Stimulated activated memory B cell treated with anti-CD40 and anti-IgM and Interleukin-4, amounts not matched to agents 10 μg/mL and 1 μg/mL and 100 μg/mL, for 72 hours (primary cell): ENCODE data around the gene KLB.
A peak's percentile ranks its signal among the peaks of the same experiment; 100 is the strongest.
"Not testable (repeated sequence)": the region's sequence is repeated elsewhere in the genome, so short reads cannot be mapped to it uniquely, and the experiment has no call there.

Experiments used
- ATAC-seq: fragments of 150-1000 bp; cut with Tn5 transposase; 2 replicates; pipeline ENCODE4 v1.10.0; 2021
- H3K27ac Mint-ChIP-seq: one replicate; pipeline ENCODE4 v1.8.0; 2022; ENCODE audit warnings: mild to moderate bottlenecking, mixed read lengths
- H3K27me3 Mint-ChIP-seq: one replicate; pipeline ENCODE4 v1.8.0; 2022; ENCODE audit warnings: mixed read lengths
- H3K36me3 Mint-ChIP-seq: one replicate; pipeline ENCODE4 v1.8.0; 2022; ENCODE audit warnings: mixed read lengths
- H3K4me1 Mint-ChIP-seq: one replicate; pipeline ENCODE4 v1.8.0; 2022; ENCODE audit warnings: mixed read lengths
- H3K4me3 Mint-ChIP-seq: one replicate; pipeline ENCODE4 v1.8.0; 2022; ENCODE audit warnings: mild to moderate bottlenecking, moderate library complexity, mixed read lengths
- H3K9me3 Mint-ChIP-seq: one replicate; pipeline ENCODE4 v1.8.0; 2022; ENCODE audit warnings: mixed read lengths

KLB gene

DNA sequence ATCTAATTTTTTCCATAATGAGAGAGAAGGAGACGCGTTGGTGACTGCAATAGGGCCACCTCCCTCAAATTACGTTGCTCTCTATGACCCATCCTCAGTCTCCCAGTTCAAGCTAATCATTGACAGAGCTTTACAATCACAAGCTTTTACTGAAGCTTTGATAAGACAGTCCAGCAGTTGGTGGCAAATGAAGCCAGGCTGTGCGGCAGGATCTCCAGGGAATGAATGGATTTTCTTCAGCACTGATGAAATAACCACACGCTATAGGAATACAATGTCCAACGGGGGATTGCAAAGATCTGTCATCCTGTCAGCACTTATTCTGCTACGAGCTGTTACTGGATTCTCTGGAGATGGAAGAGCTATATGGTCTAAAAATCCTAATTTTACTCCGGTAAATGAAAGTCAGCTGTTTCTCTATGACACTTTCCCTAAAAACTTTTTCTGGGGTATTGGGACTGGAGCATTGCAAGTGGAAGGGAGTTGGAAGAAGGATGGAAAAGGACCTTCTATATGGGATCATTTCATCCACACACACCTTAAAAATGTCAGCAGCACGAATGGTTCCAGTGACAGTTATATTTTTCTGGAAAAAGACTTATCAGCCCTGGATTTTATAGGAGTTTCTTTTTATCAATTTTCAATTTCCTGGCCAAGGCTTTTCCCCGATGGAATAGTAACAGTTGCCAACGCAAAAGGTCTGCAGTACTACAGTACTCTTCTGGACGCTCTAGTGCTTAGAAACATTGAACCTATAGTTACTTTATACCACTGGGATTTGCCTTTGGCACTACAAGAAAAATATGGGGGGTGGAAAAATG, at the start of gene KLB:
Gene KLB, plus strand, starts transcription at position 168 of the 821 bp plus-strand sequence. Its CDS starts 20 bp downstream, at position 188.
- Mint-ChIP-seq H3K4me1 (no peaks in the 10 kb centered on the region), H3K9me3 (no peaks in the 10 kb centered on the region), H3K27me3 (no peaks in the 10 kb centered on the region), H3K36me3 (no peaks in the 10 kb centered on the region), H3K27ac (no peak within 1 kb of the TSS), H3K4me3 (no peak within 1 kb of the TSS)
- no peak for ATAC-seq

DNA sequence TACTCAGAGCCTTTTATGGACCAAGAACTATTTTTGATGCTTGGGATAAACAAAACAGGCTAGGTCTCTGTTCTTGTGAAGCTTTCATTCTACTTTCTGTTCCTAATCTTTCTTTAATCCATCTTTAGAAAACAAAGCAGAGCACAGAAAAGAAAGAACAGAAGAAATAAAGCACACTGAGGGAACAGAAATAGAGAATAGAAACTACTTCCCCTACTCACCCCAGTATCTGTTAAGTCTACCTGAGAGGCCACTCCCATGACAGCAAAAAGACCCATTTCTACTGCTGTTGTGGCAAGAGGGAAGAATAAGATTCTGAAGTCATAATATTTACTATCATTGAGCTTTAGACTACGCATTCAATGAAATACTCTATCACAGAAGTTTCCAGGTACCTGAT, 49.7 kb upstream of the KLB start:
- peak overlapping the region; percentile 21 for H3K4me3 Mint-ChIP-seq
- peak; percentile 69 for ATAC-seq
- peaks cover 62% of the 10 kb centered on the region for H3K4me1 Mint-ChIP-seq
- no peaks in the 10 kb centered on the region for H3K9me3 Mint-ChIP-seq
- H3K27ac Mint-ChIP-seq = peak overlapping the region; percentile 30
- H3K27me3 Mint-ChIP-seq = no peaks in the 10 kb centered on the region
- H3K36me3 Mint-ChIP-seq = peaks cover 13% of the 10 kb centered on the region

DNA sequence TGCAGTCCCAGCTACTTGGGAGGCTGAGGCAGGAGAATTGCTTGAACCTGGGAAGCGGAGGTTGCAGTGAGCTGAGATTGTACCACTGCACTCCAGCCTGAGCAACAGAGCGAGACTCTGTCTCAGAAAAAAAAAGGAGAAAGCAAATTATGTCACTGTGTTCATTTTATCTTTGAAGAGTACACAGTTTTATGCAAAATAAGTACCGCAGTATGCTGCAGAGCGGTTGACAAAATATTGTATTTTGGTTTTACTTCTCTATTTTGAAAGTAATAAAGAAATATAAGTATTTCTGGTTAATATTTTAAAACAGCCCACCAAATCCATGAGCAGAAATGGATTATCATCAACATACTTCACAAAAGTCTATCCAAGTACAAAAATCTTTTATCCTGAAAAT, 46.1 kb upstream of the KLB start:
- not testable (repeated sequence) for H3K4me3 Mint-ChIP-seq, H3K9me3 Mint-ChIP-seq, H3K36me3 Mint-ChIP-seq, H3K27ac Mint-ChIP-seq, H3K27me3 Mint-ChIP-seq
- ATAC-seq = peak; percentile 86
- H3K4me1 Mint-ChIP-seq = peaks cover 58% of the 10 kb centered on the region

DNA sequence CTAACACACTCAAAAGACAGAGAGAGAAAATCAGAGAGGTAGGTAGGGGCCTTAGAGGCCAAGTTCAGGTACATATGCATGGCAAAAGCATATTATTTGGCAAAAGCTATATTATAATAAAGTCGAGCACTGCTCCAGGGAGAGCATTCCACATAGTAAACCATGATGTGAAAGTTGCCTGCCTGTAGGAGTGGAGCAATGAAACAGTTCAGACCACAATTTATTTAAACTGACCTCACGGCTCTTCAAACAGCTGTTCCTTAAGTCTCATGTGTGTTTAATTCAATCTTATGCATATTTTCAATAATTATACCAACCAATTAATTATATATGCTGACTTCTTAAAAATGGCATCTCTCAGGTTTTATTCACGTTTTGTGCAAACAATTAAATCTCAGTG, 43.9 kb upstream of the KLB start:
- H3K36me3 Mint-ChIP-seq = peaks cover 7% of the 10 kb centered on the region
- no peaks in the 10 kb centered on the region for H3K27me3 Mint-ChIP-seq
- no peaks in the 10 kb centered on the region for H3K9me3 Mint-ChIP-seq
- H3K4me1 Mint-ChIP-seq = peaks cover 62% of the 10 kb centered on the region
- H3K4me3 Mint-ChIP-seq = no peak overlapping the region
- no peak overlapping the region for H3K27ac Mint-ChIP-seq
- no peak for ATAC-seq

DNA sequence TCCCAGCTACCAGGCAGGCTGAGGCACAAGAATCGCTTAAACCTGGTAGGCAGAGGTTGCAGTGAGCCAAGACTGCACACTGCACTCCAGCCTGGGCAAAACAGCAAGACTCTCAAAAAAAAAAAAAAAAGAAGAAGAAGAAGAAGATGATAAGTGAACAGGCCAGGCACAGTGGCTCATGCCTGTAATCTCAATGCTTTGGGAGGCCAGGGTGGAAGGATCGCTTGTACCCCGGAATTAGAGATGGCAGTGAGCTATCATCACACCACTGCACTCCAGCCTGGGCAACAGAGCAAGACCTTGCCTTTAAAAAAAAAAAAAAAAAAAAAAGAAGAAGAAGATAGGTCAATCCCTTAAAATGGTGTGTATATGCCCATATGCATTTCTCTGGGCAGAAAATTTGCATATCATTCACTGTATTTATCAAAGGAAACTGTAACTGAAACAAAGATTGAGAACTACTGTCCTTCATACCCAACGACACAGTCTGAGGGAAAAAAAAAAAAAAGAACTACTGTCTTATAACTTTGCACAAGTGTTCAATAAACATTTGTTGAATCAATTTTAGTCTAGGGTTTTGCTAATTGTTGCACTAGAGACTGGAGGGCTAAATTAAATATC, 42.8 kb upstream of the KLB start:
- peaks cover 3% of the 10 kb centered on the region for H3K36me3 Mint-ChIP-seq
- ATAC-seq = no peak
- H3K27ac Mint-ChIP-seq = peak overlapping the region; percentile 57
- H3K9me3 Mint-ChIP-seq = no peaks in the 10 kb centered on the region
- peaks cover 56% of the 10 kb centered on the region for H3K4me1 Mint-ChIP-seq
- no peaks in the 10 kb centered on the region for H3K27me3 Mint-ChIP-seq
- H3K4me3 Mint-ChIP-seq = no peak overlapping the region

DNA sequence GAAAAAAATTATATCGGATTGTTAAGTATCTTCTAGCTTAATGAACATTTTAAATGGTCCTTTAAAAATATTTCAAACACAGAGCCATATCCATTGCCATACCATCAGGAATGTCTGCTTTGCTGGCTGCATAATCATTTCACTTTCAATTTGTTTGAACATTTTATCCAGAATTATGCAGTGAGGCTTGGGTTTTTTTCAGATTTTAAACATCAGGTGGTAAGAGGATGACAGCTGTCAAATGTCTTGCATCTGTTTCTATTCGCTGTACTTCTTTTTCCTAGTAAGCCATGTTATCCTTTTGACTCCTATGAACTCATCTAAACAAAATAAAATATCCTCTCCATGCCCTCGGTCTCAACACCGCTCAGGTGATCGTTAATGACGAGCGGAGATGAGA, 41.4 kb upstream of the KLB start:
- H3K27me3 Mint-ChIP-seq = no peaks in the 10 kb centered on the region
- peak overlapping the region; percentile 94 for H3K4me3 Mint-ChIP-seq
- peaks cover 4% of the 10 kb centered on the region for H3K9me3 Mint-ChIP-seq
- no peak for ATAC-seq
- H3K4me1 Mint-ChIP-seq = peaks cover 51% of the 10 kb centered on the region
- H3K27ac Mint-ChIP-seq = peak overlapping the region; percentile 90
- peaks cover 3% of the 10 kb centered on the region for H3K36me3 Mint-ChIP-seq

DNA sequence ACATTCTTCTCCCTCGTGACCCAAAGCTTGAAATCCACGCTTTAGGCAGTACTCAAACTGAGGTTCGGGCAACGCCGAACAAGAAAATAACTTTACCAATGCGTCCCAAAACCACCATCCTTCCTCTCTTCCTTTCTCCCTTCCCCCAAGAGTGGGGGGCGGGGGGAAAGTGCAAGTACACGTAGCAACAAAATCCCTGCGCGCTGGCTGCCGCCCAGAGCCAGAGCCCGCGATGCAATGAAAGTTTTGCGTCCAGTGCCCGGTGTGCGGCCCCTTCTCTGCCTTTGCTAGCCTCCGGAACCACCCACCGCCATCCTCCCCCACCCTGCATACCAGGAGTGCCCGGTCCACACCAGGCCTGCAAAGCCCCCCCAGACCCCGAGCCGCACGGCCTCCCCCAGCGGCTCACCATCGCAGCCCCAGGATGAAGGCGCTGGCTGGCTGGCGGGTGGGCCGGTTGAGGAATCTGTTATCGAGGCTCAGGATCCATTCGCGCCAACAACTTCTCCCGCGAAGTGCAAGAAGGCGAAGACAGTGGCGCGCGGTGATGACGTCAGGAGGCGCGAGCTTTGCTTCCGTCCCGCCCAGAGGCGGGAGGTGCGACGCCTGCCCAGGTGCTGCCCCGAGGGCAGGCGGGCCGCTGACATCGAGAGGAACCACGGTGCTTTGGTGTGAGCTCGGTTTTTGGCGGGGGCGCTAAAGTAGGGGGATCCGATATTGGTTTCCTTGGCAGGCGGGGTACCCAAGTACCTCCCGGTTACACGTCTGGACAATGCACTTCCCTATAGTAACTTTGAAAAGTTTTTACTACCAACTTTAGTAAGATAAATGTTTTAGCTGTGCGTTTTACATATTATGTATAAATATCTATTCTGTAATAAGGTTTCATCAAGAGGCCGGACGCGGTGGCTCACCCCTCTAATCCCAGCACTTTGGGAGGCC, 40.6 kb upstream of the KLB start, which contains the start of gene RFC1:
Gene RFC1, minus strand, starts transcription at position 533 of the 942 bp plus-strand sequence. Its CDS starts 121 bp downstream, at position 412.
- Mint-ChIP-seq H3K4me3 (peak within 1 kb of the TSS; percentile 94), H3K9me3 (peaks cover 7% of the 10 kb centered on the region), H3K4me1 (peaks cover 51% of the 10 kb centered on the region), H3K27ac (peak within 1 kb of the TSS; percentile 90), H3K27me3 (no peaks in the 10 kb centered on the region), H3K36me3 (peaks cover 8% of the 10 kb centered on the region)
- peak; percentile 93 for ATAC-seq

DNA sequence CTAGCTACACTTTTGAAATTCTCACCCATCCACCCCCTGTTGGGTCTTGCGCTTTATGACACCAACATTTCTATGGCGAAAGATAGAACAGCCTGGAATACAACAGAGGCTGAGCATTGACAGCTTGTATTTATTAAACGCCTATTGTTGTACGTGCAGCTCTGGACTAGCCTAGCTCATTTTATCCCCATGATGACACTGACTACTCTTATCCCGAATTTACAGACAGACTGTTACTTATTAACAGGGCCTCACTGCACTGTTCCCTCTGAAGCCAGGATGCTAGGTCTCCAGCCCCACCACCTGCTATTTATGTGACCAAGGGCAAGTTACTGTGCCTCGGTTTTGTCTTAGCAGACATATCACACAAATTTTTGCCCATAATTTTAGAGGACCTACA, 39.6 kb upstream of the KLB start:
- H3K36me3 Mint-ChIP-seq = peaks cover 8% of the 10 kb centered on the region
- no peak overlapping the region for H3K4me3 Mint-ChIP-seq

DNA sequence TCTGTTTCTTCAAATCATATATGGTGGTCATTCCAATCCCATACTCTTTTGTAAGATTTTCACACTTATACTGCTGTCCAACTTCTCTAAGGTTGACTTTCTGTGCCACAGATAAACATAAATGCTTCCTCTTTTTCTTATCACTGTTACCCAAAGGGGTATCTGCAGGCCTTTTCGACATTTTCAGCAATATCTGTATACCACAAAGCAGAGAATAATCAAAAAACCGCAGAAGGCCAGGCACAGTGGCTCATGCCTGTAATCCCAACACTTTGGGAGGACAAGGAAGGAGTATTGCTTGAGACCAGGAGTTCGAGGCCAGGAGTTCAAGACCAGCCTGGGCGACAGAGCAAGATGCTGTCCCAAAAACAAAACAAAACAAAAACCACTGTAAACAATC, 37.4 kb upstream of the KLB start:
- no peaks in the 10 kb centered on the region for H3K27me3 Mint-ChIP-seq
- peaks cover 10% of the 10 kb centered on the region for H3K9me3 Mint-ChIP-seq
- peaks cover 8% of the 10 kb centered on the region for H3K36me3 Mint-ChIP-seq
- ATAC-seq = no peak
- no peak overlapping the region for H3K4me3 Mint-ChIP-seq
- no peak overlapping the region for H3K27ac Mint-ChIP-seq
- peaks cover 26% of the 10 kb centered on the region for H3K4me1 Mint-ChIP-seq

More for the DNA sequence above, 39.6 kb upstream of the KLB start:
- Mint-ChIP-seq H3K27me3 (no peaks in the 10 kb centered on the region), H3K4me1 (peaks cover 43% of the 10 kb centered on the region), H3K9me3 (peaks cover 10% of the 10 kb centered on the region), H3K27ac (no peak overlapping the region)
- ATAC-seq = no peak

DNA sequence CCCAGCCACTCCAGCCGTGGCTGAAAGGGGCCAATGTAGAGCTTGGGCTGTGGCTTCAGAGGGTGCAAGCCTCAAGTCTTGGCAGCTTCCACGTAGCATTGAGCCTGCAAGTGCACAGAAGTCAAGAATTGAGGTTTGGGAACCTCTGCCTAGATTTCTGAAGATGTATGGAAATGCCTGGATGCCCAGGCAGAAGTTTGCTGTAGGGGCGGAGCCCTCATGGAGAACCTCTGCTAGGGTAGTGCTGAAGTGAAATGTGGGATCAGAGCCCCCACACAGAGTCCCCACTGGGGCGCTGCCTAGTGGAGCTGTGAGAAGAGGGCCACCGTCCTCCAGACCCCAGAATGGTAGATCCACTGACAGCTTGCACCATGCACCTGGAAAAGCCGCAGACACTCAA, 35.5 kb upstream of the KLB start:
- not testable (repeated sequence) for H3K9me3 Mint-ChIP-seq, H3K27ac Mint-ChIP-seq, H3K36me3 Mint-ChIP-seq, ATAC-seq, H3K4me1 Mint-ChIP-seq, H3K4me3 Mint-ChIP-seq, H3K27me3 Mint-ChIP-seq

DNA sequence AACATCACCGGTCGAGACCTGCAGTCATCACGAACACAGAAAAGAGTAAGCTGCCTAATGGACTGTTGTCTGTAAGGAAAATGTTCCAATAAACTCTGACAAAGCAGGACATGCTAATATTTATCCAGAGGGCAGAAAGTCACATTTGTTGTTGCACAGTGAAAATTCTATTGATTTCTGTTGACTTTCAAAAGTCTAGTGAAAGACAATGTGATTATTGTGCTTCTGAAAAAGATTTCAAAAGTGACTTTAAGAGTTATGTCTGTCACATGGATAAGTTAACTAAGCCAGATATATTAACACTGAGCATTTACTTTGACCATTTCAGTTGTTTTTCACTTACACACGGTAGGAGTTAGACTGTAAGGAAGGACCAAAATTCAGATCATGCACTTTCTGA, 31.3 kb upstream of the KLB start:
- Mint-ChIP-seq H3K27me3 (peaks cover 23% of the 10 kb centered on the region), H3K36me3 (peaks cover 4% of the 10 kb centered on the region), H3K4me3 (no peak overlapping the region), H3K4me1 (no peaks in the 10 kb centered on the region), H3K27ac (no peak overlapping the region), H3K9me3 (peaks cover 12% of the 10 kb centered on the region)
- ATAC-seq = no peak

DNA sequence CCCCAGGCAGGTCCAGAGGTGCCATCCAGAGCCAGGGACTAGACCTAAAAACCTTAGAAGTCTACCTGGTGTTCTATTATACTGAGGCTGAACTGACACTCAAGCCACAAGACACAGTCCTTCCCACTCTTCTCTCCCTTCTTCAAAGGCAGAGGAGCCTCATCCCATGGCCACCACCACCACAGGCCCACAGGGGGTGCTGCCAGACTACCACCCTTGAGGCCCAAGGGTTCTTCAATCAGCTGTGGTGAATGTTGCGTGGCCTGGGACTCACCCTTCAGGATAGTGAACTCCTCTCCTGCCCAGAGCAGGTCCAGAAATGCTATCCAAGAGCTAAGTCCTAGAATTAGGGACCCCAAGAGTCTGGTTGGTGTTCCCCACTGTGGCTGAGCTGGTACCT, 23.0 kb upstream of the KLB start:
- Mint-ChIP-seq H3K4me1 (no peaks in the 10 kb centered on the region), H3K4me3 (no peak overlapping the region)

DNA sequence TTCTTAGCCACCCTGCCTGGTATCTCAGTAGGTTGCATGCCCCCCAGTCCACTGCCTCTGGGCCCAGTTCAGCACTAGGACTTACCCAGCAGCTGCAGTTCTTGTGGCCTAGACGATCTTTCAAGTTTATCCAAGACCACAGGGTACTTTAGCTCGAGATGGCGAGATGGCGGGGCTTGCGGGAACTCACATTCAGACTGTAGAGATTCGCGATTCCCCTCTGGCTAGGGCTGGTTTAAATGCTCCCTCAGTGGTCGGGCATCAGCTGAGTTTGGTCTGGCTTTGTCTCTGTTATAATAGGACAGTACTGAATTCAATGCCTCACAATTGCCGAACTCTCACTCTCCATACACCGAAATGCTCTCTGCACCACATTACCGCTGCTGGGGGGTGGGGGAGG, 22.2 kb upstream of the KLB start:
- Mint-ChIP-seq H3K4me3 (no peak overlapping the region), H3K36me3 (no peaks in the 10 kb centered on the region), H3K4me1 (no peaks in the 10 kb centered on the region), H3K27me3 (peaks cover 18% of the 10 kb centered on the region), H3K27ac (no peak overlapping the region), H3K9me3 (peaks cover 6% of the 10 kb centered on the region)
- ATAC-seq = no peak

More for the DNA sequence above, 23.0 kb upstream of the KLB start:
- H3K27me3 Mint-ChIP-seq = peaks cover 23% of the 10 kb centered on the region
- no peak for ATAC-seq
- no peak overlapping the region for H3K27ac Mint-ChIP-seq
- H3K9me3 Mint-ChIP-seq = peaks cover 7% of the 10 kb centered on the region
- no peaks in the 10 kb centered on the region for H3K36me3 Mint-ChIP-seq

DNA sequence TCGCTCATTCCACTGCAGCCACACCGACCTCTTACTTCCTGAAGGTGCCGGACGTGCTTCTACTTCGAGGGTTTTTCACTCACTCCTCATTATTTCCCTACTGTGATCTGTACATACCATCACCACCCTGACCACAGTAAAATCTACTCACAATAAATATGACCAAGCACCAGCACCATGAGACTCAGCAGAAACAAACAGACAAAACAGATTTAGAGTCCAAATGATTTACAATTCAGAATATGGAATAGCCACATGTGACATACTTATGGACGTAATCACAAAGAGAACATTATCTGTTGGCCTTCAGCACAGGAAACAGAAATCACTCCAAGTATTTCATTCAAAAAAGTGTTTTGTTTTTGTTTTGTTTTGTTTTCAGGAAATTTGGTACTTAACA, 16.1 kb upstream of the KLB start:
- H3K4me1 Mint-ChIP-seq = no peaks in the 10 kb centered on the region
- no peak for ATAC-seq
- no peak overlapping the region for H3K4me3 Mint-ChIP-seq
- H3K27ac Mint-ChIP-seq = no peak overlapping the region
- H3K9me3 Mint-ChIP-seq = no peaks in the 10 kb centered on the region
- no peaks in the 10 kb centered on the region for H3K27me3 Mint-ChIP-seq
- H3K36me3 Mint-ChIP-seq = no peaks in the 10 kb centered on the region

DNA sequence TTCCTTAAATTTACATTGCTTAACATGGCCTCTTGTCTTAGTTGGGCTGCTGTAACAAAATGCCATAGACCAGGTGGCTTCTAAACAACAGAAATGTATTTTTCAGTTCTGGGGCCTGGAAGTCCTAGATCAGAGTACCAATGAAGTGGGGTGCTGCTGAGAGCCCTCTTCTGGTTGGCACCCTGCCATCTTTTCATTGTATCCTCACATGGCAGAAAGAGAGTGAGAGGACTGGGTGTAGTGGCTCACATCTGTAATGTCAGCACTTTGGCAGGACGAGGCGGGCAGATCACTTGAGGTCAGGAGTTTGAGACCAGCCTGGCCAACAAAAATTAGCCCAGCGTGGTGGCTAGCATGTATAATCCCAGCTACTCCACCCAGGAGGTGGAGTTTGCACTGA, 12.0 kb upstream of the KLB start:
- Mint-ChIP-seq H3K36me3 (no peaks in the 10 kb centered on the region), H3K27me3 (no peaks in the 10 kb centered on the region), H3K9me3 (no peaks in the 10 kb centered on the region), H3K27ac (no peak overlapping the region), H3K4me1 (no peaks in the 10 kb centered on the region), H3K4me3 (no peak overlapping the region)
- no peak for ATAC-seq
